HG03139 (cell line): Measurements from ENCODE around the gene GNAI2.
"Not testable (repeated sequence)": the region's sequence is repeated elsewhere in the genome, so short reads cannot be mapped to it uniquely, and the experiment has no call there.

Experiments used
- ATAC-seq: cut with Tn5 transposase; IDR thresholded peaks from one replicate; pipeline ENCODE4 v1.9.1; 2021; ENCODE audit not compliant: unreplicated experiment

GNAI2 gene

GRCh38 chr3:50224639-50225038 lies 11.4 kb upstream of the GNAI2 start:
- no peak for ATAC-seq

- ATAC-seq = no peak
These were observed 9.1 kb upstream of the GNAI2 start for GRCh38 chr3:50226888-50227389.

- ATAC-seq = peak; percentile 78
These were observed 8.4 kb upstream of the GNAI2 start for GRCh38 chr3:50227390-50228183.

GRCh38 chr3:50228184-50228763 lies 7.7 kb upstream of the GNAI2 start:
- not testable (repeated sequence) for ATAC-seq

GRCh38 chr3:50229490-50229889 lies 6.5 kb upstream of the GNAI2 start:
- ATAC-seq = no peak

- no peak for ATAC-seq
These were observed 5.8 kb upstream of the GNAI2 start for GRCh38 chr3:50230104-50230793.

GRCh38 chr3:50230794-50231125 lies 5.2 kb upstream of the GNAI2 start:
- ATAC-seq = no peak

- ATAC-seq = no peak
These were observed 4.4 kb upstream of the GNAI2 start for GRCh38 chr3:50231581-50231980.

GRCh38 chr3:50232303-50232702 lies 3.7 kb upstream of the GNAI2 start:
- no peak for ATAC-seq

GRCh38 chr3:50233176-50233575 lies 2.8 kb upstream of the GNAI2 start:
- ATAC-seq = no peak

GRCh38 chr3:50236484-50237132 lies 604 bp downstream of the GNAI2 start:
- ATAC-seq = no peak

GRCh38 chr3:50237133-50237651 lies 1.2 kb downstream of the GNAI2 start:
- ATAC-seq = no peak

GRCh38 chr3:50237754-50238548 lies 1.9 kb downstream of the GNAI2 start:
- no peak for ATAC-seq

GRCh38 chr3:50238549-50239026 lies 2.6 kb downstream of the GNAI2 start:
- ATAC-seq = no peak

- ATAC-seq = no peak
These were observed 3.6 kb downstream of the GNAI2 start for GRCh38 chr3:50239649-50240048.

- no peak for ATAC-seq
These were observed 5.2 kb downstream of the GNAI2 start for GRCh38 chr3:50241163-50241562.

- ATAC-seq = no peak
These were observed 5.8 kb downstream of the GNAI2 start for GRCh38 chr3:50241713-50242380.

GRCh38 chr3:50242381-50242770 lies 6.4 kb downstream of the GNAI2 start:
- no peak for ATAC-seq

- no peak for ATAC-seq
These were observed 7.0 kb downstream of the GNAI2 start for GRCh38 chr3:50242851-50243542.
